Mucosa of rectum (tissue), 2 donors: ENCODE results near the gene ATG16L2.
"Not testable (repeated sequence)": the region's sequence is repeated elsewhere in the genome, so short reads cannot be mapped to it uniquely, and the experiment has no call there.

ENCODE experiments used
- H3K27ac ChIP-seq, 2 donors: one replicate each; pipeline ENCODE4 v1.7.0; 2013; ENCODE audit warnings: inconsistent platforms in 2 of 2, low read depth in 2 of 2, low read length in 2 of 2
- H3K27me3 ChIP-seq, 2 donors: one replicate each; pipeline ENCODE4 v1.7.0; 2013; ENCODE audit warnings: low read length in 2 of 2; ENCODE audit not compliant: control insufficient read depth in 2 of 2, insufficient read depth in 2 of 2
- H3K36me3 ChIP-seq, 2 donors: one replicate each; pipeline ENCODE4 v1.7.0; 2013; ENCODE audit warnings: low read length in 2 of 2; ENCODE audit not compliant: control insufficient read depth in 2 of 2, insufficient read depth in 2 of 2
- H3K4me1 ChIP-seq, 2 donors: one replicate each; pipeline ENCODE4 v1.7.0; 2013; ENCODE audit warnings: low read length in 2 of 2, mild to moderate bottlenecking in 1 of 2; ENCODE audit not compliant: control insufficient read depth in 2 of 2, insufficient read depth in 2 of 2
- H3K4me3 ChIP-seq, 2 donors: one replicate each; pipeline ENCODE4 v1.7.0; 2013; ENCODE audit warnings: low read length in 2 of 2
- H3K9ac ChIP-seq, 2 donors: one replicate each; pipeline ENCODE4 v1.7.0; 2013; ENCODE audit warnings: low read length in 2 of 2, low read depth in 1 of 2, mild to moderate bottlenecking in 1 of 2
- H3K9me3 ChIP-seq, 2 donors: one replicate each; pipeline ENCODE4 v1.7.0; 2013; ENCODE audit warnings: low read length in 2 of 2; ENCODE audit not compliant: control insufficient read depth in 2 of 2
- donor health status: healthy.
- donor health status: Normal muscosa, but diverticular disease.

Gene ATG16L2

GRCh38 chr11:72802822-72803221 is 11.4 kb upstream of the ATG16L2 start:
- Histone ChIP-seq H3K27me3 (no peaks in the 10 kb centered on the region), H3K9ac (no peak overlapping the region), H3K4me3 (no peak overlapping the region), H3K36me3 (no peaks in the 10 kb centered on the region), H3K9me3 (no peaks in the 10 kb centered on the region), H3K27ac (no peak overlapping the region), H3K4me1 (no peaks in the 10 kb centered on the region)

- no peaks in the 10 kb centered on the region for H3K9me3 ChIP-seq
- no peaks in the 10 kb centered on the region for H3K27me3 ChIP-seq
- H3K4me1 ChIP-seq: no peaks in the 10 kb centered on the region
- H3K27ac ChIP-seq: no peak overlapping the region
- H3K36me3 ChIP-seq: peaks cover 0 to 4% of the 10 kb centered on the region in 2 donors
- no peak overlapping the region for H3K4me3 ChIP-seq
- H3K9ac ChIP-seq: no peak overlapping the region
These were observed 9.0 kb upstream of the ATG16L2 start for GRCh38 chr11:72805216-72805615.

- H3K27ac ChIP-seq: not testable (repeated sequence)
These were observed 7.8 kb upstream of the ATG16L2 start for GRCh38 chr11:72806378-72806777.

GRCh38 chr11:72807021-72807693 is 7.1 kb upstream of the ATG16L2 start:
- H3K9ac ChIP-seq: no peak overlapping the region
- H3K9me3 ChIP-seq: no peaks in the 10 kb centered on the region
- no peaks in the 10 kb centered on the region for H3K27me3 ChIP-seq
- H3K27ac ChIP-seq: peak overlapping the region in 1 of 2 donors; percentile 61
- H3K4me3 ChIP-seq: no peak overlapping the region
- no peaks in the 10 kb centered on the region for H3K4me1 ChIP-seq
- peaks cover 0 to 6% of the 10 kb centered on the region in 2 donors for H3K36me3 ChIP-seq

More at GRCh38 chr11:72806378-72806777, 7.8 kb upstream of the ATG16L2 start:
- not testable (repeated sequence) for H3K9ac ChIP-seq, H3K27me3 ChIP-seq, H3K4me1 ChIP-seq, H3K36me3 ChIP-seq, H3K4me3 ChIP-seq, H3K9me3 ChIP-seq

GRCh38 chr11:72807792-72808191 is 6.4 kb upstream of the ATG16L2 start:
- H3K4me1 ChIP-seq: peaks cover 2 to 4% of the 10 kb centered on the region in 2 donors
- no peaks in the 10 kb centered on the region for H3K9me3 ChIP-seq

GRCh38 chr11:72808331-72808798 is 5.8 kb upstream of the ATG16L2 start:
- no peaks in the 10 kb centered on the region for H3K9me3 ChIP-seq
- peaks cover 0 to 6% of the 10 kb centered on the region in 2 donors for H3K36me3 ChIP-seq
- no peaks in the 10 kb centered on the region for H3K27me3 ChIP-seq
- no peak overlapping the region for H3K9ac ChIP-seq
- peaks cover 8 to 10% of the 10 kb centered on the region in 2 donors for H3K4me1 ChIP-seq
- H3K27ac ChIP-seq: no peak overlapping the region
- no peak overlapping the region for H3K4me3 ChIP-seq

More at GRCh38 chr11:72807792-72808191, 6.4 kb upstream of the ATG16L2 start:
- Histone ChIP-seq H3K36me3 (peaks cover 0 to 6% of the 10 kb centered on the region in 2 donors), H3K27ac (peak overlapping the region in 1 of 2 donors; percentile 61), H3K9ac (no peak overlapping the region), H3K27me3 (no peaks in the 10 kb centered on the region), H3K4me3 (no peak overlapping the region)

- peaks cover 19 to 22% of the 10 kb centered on the region in 2 donors for H3K4me1 ChIP-seq
- not testable (repeated sequence) for H3K9me3 ChIP-seq, H3K9ac ChIP-seq, H3K4me3 ChIP-seq, H3K27ac ChIP-seq, H3K27me3 ChIP-seq, H3K36me3 ChIP-seq
These were observed 2.5 kb upstream of the ATG16L2 start for GRCh38 chr11:72811686-72812085.

- Histone ChIP-seq H3K36me3 (peaks cover 0 to 7% of the 10 kb centered on the region in 2 donors), H3K27ac (peak overlapping the region; percentile 94 to 96), H3K4me1 (peaks cover 19 to 22% of the 10 kb centered on the region in 2 donors), H3K27me3 (no peaks in the 10 kb centered on the region), H3K9me3 (no peaks in the 10 kb centered on the region), H3K4me3 (peak overlapping the region; percentile 90 to 93), H3K9ac (peak overlapping the region; percentile 43 to 83)
These were observed 1.6 kb upstream of the ATG16L2 start for GRCh38 chr11:72812604-72812966.

- Histone ChIP-seq H3K27ac (peak overlapping the region; percentile 94 to 96), H3K9ac (peak overlapping the region; percentile 83 to 92), H3K4me1 (peaks cover 19 to 22% of the 10 kb centered on the region in 2 donors)
These were observed 1.1 kb upstream of the ATG16L2 start for GRCh38 chr11:72812967-72813739.

GRCh38 chr11:72813740-72814285 is 398 bp upstream of the ATG16L2 start:
- Histone ChIP-seq H3K4me3 (peak overlapping the region; percentile 90 to 93), H3K27ac (peak overlapping the region; percentile 94 to 96), H3K9me3 (no peaks in the 10 kb centered on the region), H3K4me1 (peaks cover 19 to 22% of the 10 kb centered on the region in 2 donors), H3K27me3 (no peaks in the 10 kb centered on the region), H3K9ac (peak overlapping the region; percentile 83 to 92), H3K36me3 (peaks cover 5 to 19% of the 10 kb centered on the region in 2 donors)

More at GRCh38 chr11:72812967-72813739, 1.1 kb upstream of the ATG16L2 start:
- H3K36me3 ChIP-seq: peaks cover 5 to 12% of the 10 kb centered on the region in 2 donors
- peak overlapping the region; percentile 90 to 93 for H3K4me3 ChIP-seq
- no peaks in the 10 kb centered on the region for H3K9me3 ChIP-seq
- no peaks in the 10 kb centered on the region for H3K27me3 ChIP-seq
